GM12865 (cell line): ENCODE data around the gene UBE2L6.
A peak's percentile ranks its signal among the peaks of the same experiment; 100 is the strongest.

Experiments
- DNase-seq: peaks from one replicate; pipeline ENCODE4 v3.0.0; 2010; ENCODE audit warnings: low read depth
- H3K4me3 ChIP-seq: 2 replicates; pipeline ENCODE4 v1.5.1; 2011; ENCODE audit warnings: mild to moderate bottlenecking, low read depth, low read length, control low read depth
- TF ChIP-seq, protein P1 (sequence below): IDR thresholded peaks from 2 replicates; pipeline ENCODE4 v1.5.1; 2011; ENCODE audit warnings: low read length, control low read depth, low read depth, inconsistent platforms; ENCODE audit not compliant: insufficient read depth; ENCODE audit errors: missing control alignments

UBE2L6 gene

DNA sequence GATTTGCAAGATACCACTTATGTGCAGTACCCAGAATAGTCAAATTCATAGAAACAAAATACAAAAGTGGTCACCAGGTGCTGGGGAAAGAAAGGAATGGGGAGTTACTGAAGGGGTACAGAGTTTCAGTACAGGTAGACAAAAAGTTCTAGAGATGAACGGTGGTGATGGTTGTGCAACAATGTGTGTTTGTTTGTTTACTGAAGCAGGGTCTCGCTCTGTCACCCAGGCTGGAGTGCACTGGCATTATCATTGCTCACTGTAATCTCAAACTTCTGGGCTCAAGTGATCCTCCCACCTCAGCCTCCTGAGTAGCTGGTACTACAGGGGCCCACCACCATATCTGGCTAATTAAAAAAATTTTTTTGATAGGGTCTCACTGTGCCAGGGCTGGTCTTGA, 12.1 kb downstream of the UBE2L6 start:
- TF ChIP-seq, protein P1, sequence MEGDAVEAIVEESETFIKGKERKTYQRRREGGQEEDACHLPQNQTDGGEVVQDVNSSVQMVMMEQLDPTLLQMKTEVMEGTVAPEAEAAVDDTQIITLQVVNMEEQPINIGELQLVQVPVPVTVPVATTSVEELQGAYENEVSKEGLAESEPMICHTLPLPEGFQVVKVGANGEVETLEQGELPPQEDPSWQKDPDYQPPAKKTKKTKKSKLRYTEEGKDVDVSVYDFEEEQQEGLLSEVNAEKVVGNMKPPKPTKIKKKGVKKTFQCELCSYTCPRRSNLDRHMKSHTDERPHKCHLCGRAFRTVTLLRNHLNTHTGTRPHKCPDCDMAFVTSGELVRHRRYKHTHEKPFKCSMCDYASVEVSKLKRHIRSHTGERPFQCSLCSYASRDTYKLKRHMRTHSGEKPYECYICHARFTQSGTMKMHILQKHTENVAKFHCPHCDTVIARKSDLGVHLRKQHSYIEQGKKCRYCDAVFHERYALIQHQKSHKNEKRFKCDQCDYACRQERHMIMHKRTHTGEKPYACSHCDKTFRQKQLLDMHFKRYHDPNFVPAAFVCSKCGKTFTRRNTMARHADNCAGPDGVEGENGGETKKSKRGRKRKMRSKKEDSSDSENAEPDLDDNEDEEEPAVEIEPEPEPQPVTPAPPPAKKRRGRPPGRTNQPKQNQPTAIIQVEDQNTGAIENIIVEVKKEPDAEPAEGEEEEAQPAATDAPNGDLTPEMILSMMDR = no peak
- DNase-seq = no peak
- no peak overlapping the region for H3K4me3 ChIP-seq

- no peak overlapping the region for H3K4me3 ChIP-seq
- TF ChIP-seq, protein P1 = no peak
- no peak for DNase-seq
These were observed 15.0 kb downstream of the UBE2L6 start for GRCh38 chr11:57552479-57552878.

DNA sequence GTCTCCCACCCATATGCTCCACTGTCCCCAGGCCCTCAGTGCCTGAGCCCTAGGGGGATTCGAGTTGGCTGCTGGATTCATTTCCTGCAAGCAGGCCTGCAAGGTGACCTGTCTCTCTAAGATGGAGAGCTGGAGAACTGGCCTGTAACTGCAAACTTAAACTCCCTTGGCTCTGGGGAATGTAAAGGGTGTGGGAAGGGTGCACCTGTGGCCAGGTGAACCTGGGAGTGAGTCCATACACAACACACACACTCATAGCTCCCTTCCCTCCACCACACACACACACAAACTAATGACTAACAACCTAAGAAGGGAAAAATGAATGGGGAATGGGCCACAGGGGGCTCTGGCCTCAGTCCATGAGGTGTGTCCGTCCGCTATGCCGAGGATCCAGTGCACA, 15.5 kb downstream of the UBE2L6 start:
- H3K4me3 ChIP-seq = no peak overlapping the region
- TF ChIP-seq, protein P1 = no peak
- no peak for DNase-seq

GRCh38 chr11:57549983-57550382, 17.5 kb downstream of the UBE2L6 start:
- TF ChIP-seq, protein P1 = no peak
- no peak overlapping the region for H3K4me3 ChIP-seq
- DNase-seq = no peak

DNA sequence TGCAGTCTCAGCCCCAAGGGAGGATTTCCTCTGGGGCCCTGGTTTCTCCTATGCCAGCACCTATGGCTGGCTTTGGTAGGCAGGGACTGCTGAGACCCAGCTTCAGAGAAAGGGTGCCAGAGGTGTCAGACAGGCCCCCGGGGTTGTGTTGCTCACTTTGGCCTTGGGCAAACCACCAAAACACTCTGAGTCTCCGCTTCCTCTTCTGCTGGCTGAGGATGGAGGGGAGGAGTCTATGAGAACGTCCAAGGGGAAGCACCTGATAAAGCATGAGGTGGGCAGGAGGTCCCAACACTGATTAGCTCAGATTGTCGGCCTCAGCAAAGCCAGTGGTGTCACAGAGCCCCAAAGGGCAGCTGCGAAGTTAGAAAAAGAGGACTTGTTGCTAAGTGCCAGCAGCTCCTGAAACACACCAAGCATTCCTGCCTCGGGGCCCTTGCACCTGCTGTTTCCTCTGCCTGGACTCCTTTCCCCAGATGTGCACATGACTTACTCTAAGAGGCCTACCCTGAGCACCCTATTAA, 19.6 kb downstream of the UBE2L6 start:
- peak; percentile 37 for DNase-seq
- no peak overlapping the region for H3K4me3 ChIP-seq
- TF ChIP-seq, protein P1 = no peak

- peak; percentile 63 for DNase-seq
- no peak overlapping the region for H3K4me3 ChIP-seq
- TF ChIP-seq, protein P1 = no peak
These were observed 20.5 kb downstream of the UBE2L6 start for GRCh38 chr11:57546869-57547475.

GRCh38 chr11:57546451-57546850, 21.0 kb downstream of the UBE2L6 start:
- TF ChIP-seq, protein P1 = no peak
- no peak overlapping the region for H3K4me3 ChIP-seq
- no peak for DNase-seq
